Lung (tissue), 12 donors: Measurements from ENCODE around the gene FEZ2. TPM values are rescaled to one million over a fixed set of nuclear protein-coding genes. Genes with fewer than 3 reads are reported as not detected.
A peak's percentile ranks its signal among the peaks of the same experiment; 100 is the strongest.

Source experiments
- ATAC-seq: fragments of 200-7000 bp; cut with Tn5 transposase; one replicate; pipeline ENCODE4 v1.9.1; 2020; ENCODE audit warnings: moderate number of reproducible peaks; ENCODE audit not compliant: insufficient read depth, low FRiP score
- DNase-seq, 3 donors: peaks; one replicate each; pipeline ENCODE4 v3.0.0-alpha.2; 2013 to 2017
- H3K27ac ChIP-seq, 2 donors: one replicate each; pipeline ENCODE4 v1.5.1; 2013; ENCODE audit warnings: mild to moderate bottlenecking in 2 of 2, moderate library complexity in 2 of 2, control low read depth in 1 of 2, inconsistent platforms in 1 of 2, low read depth in 1 of 2, low read length in 1 of 2
- H3K27me3 ChIP-seq, 3 donors: one replicate each; pipeline ENCODE4 v1.5.1; 2013; ENCODE audit warnings: low read length in 2 of 3; ENCODE audit not compliant: control insufficient read depth in 3 of 3, insufficient read depth in 3 of 3
- H3K36me3 ChIP-seq, 4 donors: one replicate each; pipeline ENCODE4 v1.5.1; 2013; ENCODE audit warnings: low read length in 4 of 4, mild to moderate bottlenecking in 1 of 4, moderate library complexity in 1 of 4; ENCODE audit not compliant: control insufficient read depth in 4 of 4, insufficient read depth in 4 of 4
- H3K4me1 ChIP-seq, 5 donors: one replicate each; pipeline ENCODE4 v1.5.1; 2013; ENCODE audit warnings: low read length in 5 of 5, mild to moderate bottlenecking in 2 of 5, moderate library complexity in 1 of 5; ENCODE audit not compliant: control insufficient read depth in 5 of 5, insufficient read depth in 5 of 5
- H3K4me3 ChIP-seq: one replicate; pipeline ENCODE4 v1.5.1; 2013; ENCODE audit warnings: mild to moderate bottlenecking, control low read depth, moderate library complexity
- H3K9ac ChIP-seq, 2 donors: one replicate each; pipeline ENCODE4 v1.5.1; 2013; ENCODE audit warnings: low read length in 2 of 2, control low read depth in 1 of 2; ENCODE audit not compliant: insufficient read depth in 1 of 2
- H3K9me3 ChIP-seq, 4 donors: one replicate each; pipeline ENCODE4 v1.5.1; 2013; ENCODE audit warnings: low read length in 3 of 4, mild to moderate bottlenecking in 1 of 4, moderate library complexity in 1 of 4; ENCODE audit not compliant: control insufficient read depth in 4 of 4, insufficient read depth in 3 of 4
- WGBS, 2 donors: extraction: QIAGEN DNeasy Blood & Tissue Kit; methylation state at CpG; one replicate each; pipeline ENCODE4 v1.1.7; 2013; 5-methylcytosine and 5-hydroxymethylcytosine counted together
- polyA plus RNA-seq, 2 donors: library from polyadenylated mRNA; stranded (reverse); fragments of 200-250 nt; gene quantifications; one replicate each; pipeline ENCODE4 v1.2.1, GENCODE V29; 2013
- total RNA-seq, 2 donors: library from RNA; depleted of rRNA in 1 of 2; stranded (reverse); fragments of >200 nt in 1 of 2; gene quantifications; one replicate each; pipeline ENCODE4 v1.2.1, GENCODE V29; 2014 to 2021
- TF ChIP-seq, protein P1 (sequence below): IDR thresholded peaks from 2 replicates; pipeline ENCODE4 v1.5.1; 2012; ENCODE audit warnings: mild to moderate bottlenecking; ENCODE audit errors: control extremely low read depth, extremely low read depth
- donor health status: control.
- donor health status: control.
- donor health status: Bipolar disorder and iron deficiency.
- donor health status: healthy.
- donor health status: DM: yes; HTN: yes; CAD: no.

The FEZ2 gene
- total and polyA plus RNA-seq, 4 donors = 17.6 to 62.9 (median 31.5) TPM

DNA sequence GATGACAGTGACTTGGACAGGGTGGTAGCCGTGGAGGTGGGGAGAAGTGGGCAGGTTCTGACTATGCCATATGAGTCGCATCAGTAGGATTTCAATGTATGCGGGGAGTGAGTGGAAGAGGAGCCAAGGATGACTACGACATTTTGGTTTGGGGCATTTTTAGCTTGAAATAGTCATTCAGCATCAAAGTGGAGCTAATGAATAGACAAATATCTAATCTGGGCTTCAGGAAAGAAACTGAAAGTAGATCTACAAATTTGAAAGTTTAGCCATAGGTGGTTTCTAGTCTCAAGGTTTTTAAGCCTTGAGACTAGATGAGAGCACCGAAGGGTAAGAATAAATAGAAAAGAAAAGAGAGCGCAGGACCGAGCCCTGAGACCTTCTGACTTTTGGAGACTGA, 58.3 kb downstream of the FEZ2 start:
- no peak overlapping the region for H3K4me3 ChIP-seq
- DNase-seq = no peak
- H3K9ac ChIP-seq = no peak overlapping the region
- 96 to 97% methylated on average over 7 of the region's 7 CpGs for WGBS, 2 donors
- peaks cover 12 to 25% (median 23%) of the 10 kb centered on the region in 4 donors for H3K36me3 ChIP-seq
- no peaks in the 10 kb centered on the region for H3K9me3 ChIP-seq
- no peaks in the 10 kb centered on the region for H3K27me3 ChIP-seq
- TF ChIP-seq, protein P1, sequence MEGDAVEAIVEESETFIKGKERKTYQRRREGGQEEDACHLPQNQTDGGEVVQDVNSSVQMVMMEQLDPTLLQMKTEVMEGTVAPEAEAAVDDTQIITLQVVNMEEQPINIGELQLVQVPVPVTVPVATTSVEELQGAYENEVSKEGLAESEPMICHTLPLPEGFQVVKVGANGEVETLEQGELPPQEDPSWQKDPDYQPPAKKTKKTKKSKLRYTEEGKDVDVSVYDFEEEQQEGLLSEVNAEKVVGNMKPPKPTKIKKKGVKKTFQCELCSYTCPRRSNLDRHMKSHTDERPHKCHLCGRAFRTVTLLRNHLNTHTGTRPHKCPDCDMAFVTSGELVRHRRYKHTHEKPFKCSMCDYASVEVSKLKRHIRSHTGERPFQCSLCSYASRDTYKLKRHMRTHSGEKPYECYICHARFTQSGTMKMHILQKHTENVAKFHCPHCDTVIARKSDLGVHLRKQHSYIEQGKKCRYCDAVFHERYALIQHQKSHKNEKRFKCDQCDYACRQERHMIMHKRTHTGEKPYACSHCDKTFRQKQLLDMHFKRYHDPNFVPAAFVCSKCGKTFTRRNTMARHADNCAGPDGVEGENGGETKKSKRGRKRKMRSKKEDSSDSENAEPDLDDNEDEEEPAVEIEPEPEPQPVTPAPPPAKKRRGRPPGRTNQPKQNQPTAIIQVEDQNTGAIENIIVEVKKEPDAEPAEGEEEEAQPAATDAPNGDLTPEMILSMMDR = no peak
- peaks cover 0 to 14% (median 0%) of the 10 kb centered on the region in 5 donors for H3K4me1 ChIP-seq
- no peak for ATAC-seq
- H3K27ac ChIP-seq = no peak overlapping the region

DNA sequence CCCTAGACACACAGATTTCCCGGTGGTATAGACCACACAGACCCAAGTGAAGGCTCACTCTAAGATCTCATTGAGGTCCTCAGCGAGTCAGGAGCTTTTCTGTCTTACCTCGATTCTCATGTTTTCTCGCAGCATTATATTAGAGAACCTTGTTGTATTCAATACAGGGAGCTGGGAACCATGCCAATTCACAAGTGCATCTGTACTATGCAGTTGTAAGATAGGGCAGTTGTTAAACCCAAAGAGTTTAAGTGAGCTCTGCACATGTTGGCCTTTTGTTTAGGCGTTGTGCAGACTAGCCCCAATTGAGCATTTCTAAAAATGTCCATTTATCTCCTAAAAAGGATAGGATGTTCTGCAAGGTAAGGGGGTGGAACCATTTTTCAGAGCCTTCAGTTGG, 59.6 kb downstream of the FEZ2 start:
- H3K27ac ChIP-seq = no peak overlapping the region
- peak; percentile 38 to 74 (median 47) for DNase-seq
- no peaks in the 10 kb centered on the region for H3K9me3 ChIP-seq
- 56 to 58% methylated on average over 5 of the region's 5 CpGs for WGBS, 2 donors
- H3K9ac ChIP-seq = no peak overlapping the region
- no peaks in the 10 kb centered on the region for H3K27me3 ChIP-seq
- peaks cover 3 to 24% (median 23%) of the 10 kb centered on the region in 4 donors for H3K36me3 ChIP-seq
- no peak overlapping the region for H3K4me3 ChIP-seq
- ATAC-seq = no peak
- peaks cover 0 to 14% (median 0%) of the 10 kb centered on the region in 5 donors for H3K4me1 ChIP-seq
- TF ChIP-seq, protein P1 = no peak

DNA sequence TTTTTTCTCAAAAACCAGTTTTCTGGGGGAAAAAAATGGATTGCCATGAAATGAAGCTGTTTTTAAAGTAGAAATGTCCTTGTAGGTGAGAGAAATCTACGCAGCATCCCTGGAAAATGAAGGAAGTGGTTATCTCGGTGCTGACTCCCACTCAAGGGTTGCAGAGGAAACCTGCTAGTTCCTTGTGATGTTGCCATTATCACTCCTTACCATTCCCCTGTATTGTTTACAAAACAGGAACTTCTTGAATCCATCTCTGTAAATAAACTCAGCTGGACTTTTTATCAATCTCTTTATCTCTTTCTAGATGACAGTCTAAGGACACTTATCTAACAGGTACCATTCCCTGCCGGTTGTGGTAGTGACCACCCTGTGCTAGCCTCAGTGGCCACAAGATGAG, 61.2 kb downstream of the FEZ2 start:
- TF ChIP-seq, protein P1 = no peak
- WGBS, 2 donors = 61 to 64% methylated on average over 3 of the region's 3 CpGs
- H3K4me3 ChIP-seq = no peak overlapping the region
- no peaks in the 10 kb centered on the region for H3K27me3 ChIP-seq
- peaks cover 0 to 5% (median 0%) of the 10 kb centered on the region in 5 donors for H3K4me1 ChIP-seq
- no peaks in the 10 kb centered on the region for H3K9me3 ChIP-seq
- peaks cover 0 to 28% (median 21%) of the 10 kb centered on the region in 4 donors for H3K36me3 ChIP-seq
- ATAC-seq (no peak), DNase-seq (no peak)
- no peak overlapping the region for H3K9ac ChIP-seq
- H3K27ac ChIP-seq = no peak overlapping the region

DNA sequence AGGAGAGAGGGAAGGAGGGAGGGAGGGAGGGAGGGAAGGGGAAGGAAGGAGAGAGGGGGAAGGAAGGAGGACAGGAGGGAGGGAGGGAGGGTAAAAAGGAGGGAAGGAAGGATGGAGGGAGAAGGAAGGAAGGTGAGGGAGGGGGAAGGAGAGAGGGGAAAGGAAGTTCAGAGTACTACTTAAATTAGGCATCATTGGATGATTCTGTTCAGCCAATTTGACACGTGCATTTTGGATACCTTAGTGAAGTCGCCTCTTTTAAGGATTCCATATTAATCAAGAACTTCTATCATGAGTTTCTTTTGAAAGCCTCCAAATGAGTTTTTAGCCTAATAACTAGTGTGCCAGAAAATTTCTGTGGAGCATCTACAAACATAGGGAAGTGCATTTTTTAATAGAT, 62.9 kb downstream of the FEZ2 start:
- H3K9me3 ChIP-seq = no peaks in the 10 kb centered on the region
- peaks cover 0 to 28% (median 15%) of the 10 kb centered on the region in 4 donors for H3K36me3 ChIP-seq
- no peak overlapping the region for H3K9ac ChIP-seq
- no peak for ATAC-seq
- TF ChIP-seq, protein P1 = no peak
- 93 to 98% methylated on average over 2 of the region's 2 CpGs for WGBS, 2 donors
- H3K4me3 ChIP-seq = no peak overlapping the region
- H3K27me3 ChIP-seq = no peaks in the 10 kb centered on the region
- no peak for DNase-seq
- no peak overlapping the region for H3K27ac ChIP-seq
- H3K4me1 ChIP-seq = peaks cover 0 to 5% (median 0%) of the 10 kb centered on the region in 5 donors
